NB4 (cell line): Measurements from ENCODE around the gene C2CD3.

ENCODE experiments used
- DNase-seq: peaks from one replicate; pipeline ENCODE4 v3.0.0; 2010; ENCODE audit warnings: low read depth
- H3K4me3 ChIP-seq: one replicate; pipeline ENCODE4 v1.5.1; 2011; ENCODE audit warnings: mild to moderate bottlenecking, low read depth, low read length, moderate library complexity
- MAX ChIP-seq: IDR thresholded peaks from 2 replicates; pipeline ENCODE4 v1.6.1; 2011; ENCODE audit warnings: low read depth, low read length
- MYC ChIP-seq: IDR thresholded peaks from 2 replicates; pipeline ENCODE4 v1.6.1; 2011; ENCODE audit warnings: low read depth, low read length
- POLR2A ChIP-seq: IDR thresholded peaks from 2 replicates; pipeline ENCODE4 v1.6.1; 2011; ENCODE audit warnings: mild to moderate bottlenecking; ENCODE audit not compliant: insufficient read length; ENCODE audit errors: extremely low read depth
- TF ChIP-seq, protein P1 (sequence below): IDR thresholded peaks from one replicate; pipeline ENCODE4 v1.5.1; 2012; ENCODE audit warnings: low read depth, low read length

C2CD3 gene

DNA sequence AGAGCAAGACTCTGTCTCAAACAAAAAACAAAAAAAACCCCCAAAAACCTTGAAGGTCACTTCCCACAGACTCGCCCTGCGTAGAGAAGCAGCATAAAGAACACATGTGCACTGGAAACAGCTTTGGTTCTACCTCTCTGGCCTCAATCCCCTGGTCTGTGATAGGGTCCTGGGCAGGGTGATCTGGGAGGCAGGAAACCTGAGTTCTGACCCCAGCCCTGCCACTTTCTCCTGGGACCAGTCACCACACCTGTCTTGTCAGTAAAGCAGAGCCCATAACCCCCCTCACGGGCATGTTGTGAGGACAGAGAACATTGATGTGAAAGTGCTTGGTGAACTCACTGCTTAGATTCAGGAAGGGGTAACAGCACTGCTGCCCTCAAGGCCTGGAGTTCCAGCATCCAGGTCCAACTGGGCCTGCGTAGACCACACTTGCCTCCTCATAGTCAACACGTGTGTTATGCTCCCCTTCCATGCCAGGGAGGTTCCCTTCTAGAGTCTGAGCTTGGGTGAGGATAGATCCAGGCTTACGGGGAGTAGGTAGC lies 199.6 kb downstream of the C2CD3 start:
- TF ChIP-seq MYC (no peak), MAX (no peak), POLR2A (no peak)
- TF ChIP-seq, protein P1, sequence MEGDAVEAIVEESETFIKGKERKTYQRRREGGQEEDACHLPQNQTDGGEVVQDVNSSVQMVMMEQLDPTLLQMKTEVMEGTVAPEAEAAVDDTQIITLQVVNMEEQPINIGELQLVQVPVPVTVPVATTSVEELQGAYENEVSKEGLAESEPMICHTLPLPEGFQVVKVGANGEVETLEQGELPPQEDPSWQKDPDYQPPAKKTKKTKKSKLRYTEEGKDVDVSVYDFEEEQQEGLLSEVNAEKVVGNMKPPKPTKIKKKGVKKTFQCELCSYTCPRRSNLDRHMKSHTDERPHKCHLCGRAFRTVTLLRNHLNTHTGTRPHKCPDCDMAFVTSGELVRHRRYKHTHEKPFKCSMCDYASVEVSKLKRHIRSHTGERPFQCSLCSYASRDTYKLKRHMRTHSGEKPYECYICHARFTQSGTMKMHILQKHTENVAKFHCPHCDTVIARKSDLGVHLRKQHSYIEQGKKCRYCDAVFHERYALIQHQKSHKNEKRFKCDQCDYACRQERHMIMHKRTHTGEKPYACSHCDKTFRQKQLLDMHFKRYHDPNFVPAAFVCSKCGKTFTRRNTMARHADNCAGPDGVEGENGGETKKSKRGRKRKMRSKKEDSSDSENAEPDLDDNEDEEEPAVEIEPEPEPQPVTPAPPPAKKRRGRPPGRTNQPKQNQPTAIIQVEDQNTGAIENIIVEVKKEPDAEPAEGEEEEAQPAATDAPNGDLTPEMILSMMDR: no peak
- peak; percentile 56 for DNase-seq
- H3K4me3 ChIP-seq: no peak overlapping the region

DNA sequence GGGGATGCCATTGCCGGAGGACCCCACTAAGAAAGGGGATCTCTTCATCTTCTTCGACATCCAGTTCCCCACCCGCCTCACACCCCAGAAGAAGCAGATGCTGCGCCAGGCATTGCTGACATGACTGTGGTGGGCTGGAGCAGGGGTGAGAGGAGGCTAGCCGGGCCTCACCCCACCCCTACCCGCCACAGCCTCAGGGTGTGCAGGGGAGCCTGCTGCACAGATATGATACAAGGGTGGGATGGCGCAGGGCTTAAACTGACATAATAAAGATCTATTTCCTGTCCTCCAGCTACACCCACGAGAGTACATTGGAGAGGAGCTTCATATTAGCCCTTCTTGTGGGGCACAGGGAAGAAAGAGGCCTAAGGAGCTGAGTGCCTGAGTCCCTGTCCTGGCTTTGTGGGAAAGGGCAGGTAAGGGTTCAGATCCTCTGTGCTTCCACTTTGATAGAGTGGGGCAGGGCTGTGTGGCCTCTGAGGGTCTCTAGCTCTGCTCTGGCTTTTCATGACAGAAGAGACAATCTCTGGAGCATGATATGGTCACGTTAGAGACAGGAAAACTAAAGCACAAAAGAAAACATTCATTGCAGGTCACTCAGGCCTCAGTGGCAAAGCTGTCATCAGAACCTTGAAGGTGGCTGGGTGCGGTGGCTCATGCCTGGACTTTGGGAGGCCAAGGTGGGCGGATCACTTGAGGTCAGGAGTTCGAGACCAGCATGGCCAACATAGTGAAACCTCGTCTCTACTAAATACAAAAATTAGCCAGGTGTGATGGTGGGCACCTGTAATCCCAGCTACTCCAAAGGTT lies 200.6 kb downstream of the C2CD3 start:
- peak; percentile 30 for DNase-seq
- TF ChIP-seq, protein P1: no peak
- TF ChIP-seq MYC: no peak
- no peak for TF ChIP-seq MAX
- TF ChIP-seq POLR2A: no peak
- H3K4me3 ChIP-seq: no peak overlapping the region

DNA sequence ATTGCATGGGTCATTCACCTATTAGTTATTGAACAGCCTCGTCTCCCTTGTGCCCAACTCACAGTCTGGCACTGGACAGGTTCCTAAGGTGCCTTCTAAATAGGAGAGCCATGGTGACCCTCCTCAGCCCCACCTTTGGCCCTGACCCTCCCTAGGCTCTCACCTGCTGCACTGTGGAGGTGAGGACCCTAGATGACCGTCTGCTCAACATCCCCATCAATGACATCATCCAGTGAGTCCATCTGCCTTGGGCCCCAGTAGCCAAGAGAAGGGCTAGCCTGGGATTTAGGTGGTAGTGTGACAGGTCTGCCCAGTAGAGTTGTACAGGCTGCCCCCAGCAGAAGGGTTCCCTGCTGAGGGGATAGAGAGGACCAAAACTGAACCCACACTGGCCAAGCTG lies 201.7 kb downstream of the C2CD3 start:
- TF ChIP-seq MAX: no peak
- TF ChIP-seq, protein P1: no peak
- no peak for TF ChIP-seq MYC
- TF ChIP-seq POLR2A: peak; percentile 14
- H3K4me3 ChIP-seq: no peak overlapping the region
- DNase-seq: no peak

DNA sequence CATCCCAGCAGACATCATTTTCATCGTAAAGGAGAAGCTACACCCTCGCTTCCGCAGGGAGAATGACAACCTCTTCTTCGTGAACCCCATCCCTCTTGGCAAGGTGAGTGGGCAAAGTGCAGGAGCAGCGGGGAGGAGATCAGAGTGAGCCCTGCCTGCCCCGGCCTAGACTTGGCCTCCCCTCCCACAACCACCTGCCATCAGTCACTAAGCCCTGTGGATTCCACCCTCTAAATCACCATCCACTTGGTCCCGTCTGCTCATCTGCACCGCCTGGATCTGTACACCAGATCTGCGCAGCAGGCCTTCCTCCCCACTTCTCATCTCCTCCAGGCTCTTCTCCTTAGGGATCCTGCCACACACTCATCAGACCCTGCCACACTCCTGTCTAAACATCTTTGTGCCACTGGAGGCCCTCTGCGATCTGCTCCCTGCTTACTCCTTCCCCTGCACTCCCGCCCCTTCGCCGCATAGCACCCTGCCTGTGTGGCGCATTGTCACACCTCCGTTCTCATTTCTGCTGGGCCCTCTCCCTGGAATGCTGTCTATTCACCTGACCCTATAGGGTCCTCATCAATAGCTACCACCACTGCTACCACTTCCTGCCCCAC lies 202.3 kb downstream of the C2CD3 start:
- TF ChIP-seq MAX (no peak), POLR2A (no peak), MYC (no peak)
- TF ChIP-seq, protein P1: no peak
- no peak overlapping the region for H3K4me3 ChIP-seq
- no peak for DNase-seq

DNA sequence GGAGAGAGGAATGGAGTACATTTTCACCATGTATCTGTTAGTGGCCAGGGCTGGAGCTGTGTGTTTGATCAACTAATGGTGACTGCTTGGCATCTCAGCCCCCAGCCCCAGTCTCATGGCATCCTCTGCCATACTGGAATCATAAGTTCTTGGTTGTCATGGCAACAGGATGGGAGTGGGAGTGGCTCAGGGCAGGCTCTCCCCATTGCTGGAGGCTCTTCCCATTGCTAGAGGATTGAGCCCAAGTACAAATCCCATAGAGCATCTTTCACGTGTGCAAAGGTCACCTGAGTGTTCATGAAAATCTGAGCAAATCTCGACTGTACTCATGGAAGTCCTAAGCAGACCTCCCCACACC lies 205.1 kb downstream of the C2CD3 start:
- H3K4me3 ChIP-seq: no peak overlapping the region
- TF ChIP-seq, protein P1: no peak
- TF ChIP-seq POLR2A: no peak
- TF ChIP-seq MAX: no peak
- no peak for TF ChIP-seq MYC
- peak; percentile 25 for DNase-seq
